ENCODE results near the gene FOXP4. TPM values are rescaled to one million over a fixed set of nuclear protein-coding genes. Genes with fewer than 3 reads are reported as not detected.

FOXP4 gene
- total and polyA plus RNA-seq, 2 of the 13 experiments (the other 11 are each of a cell fraction or from before 2014, with no cell fraction given) = 11.0 to 12.4 TPM

GRCh38 chr6:41568585-41569384 lies 22.6 kb downstream of the FOXP4 start (continued):
- TF ChIP-seq, protein P1, sequence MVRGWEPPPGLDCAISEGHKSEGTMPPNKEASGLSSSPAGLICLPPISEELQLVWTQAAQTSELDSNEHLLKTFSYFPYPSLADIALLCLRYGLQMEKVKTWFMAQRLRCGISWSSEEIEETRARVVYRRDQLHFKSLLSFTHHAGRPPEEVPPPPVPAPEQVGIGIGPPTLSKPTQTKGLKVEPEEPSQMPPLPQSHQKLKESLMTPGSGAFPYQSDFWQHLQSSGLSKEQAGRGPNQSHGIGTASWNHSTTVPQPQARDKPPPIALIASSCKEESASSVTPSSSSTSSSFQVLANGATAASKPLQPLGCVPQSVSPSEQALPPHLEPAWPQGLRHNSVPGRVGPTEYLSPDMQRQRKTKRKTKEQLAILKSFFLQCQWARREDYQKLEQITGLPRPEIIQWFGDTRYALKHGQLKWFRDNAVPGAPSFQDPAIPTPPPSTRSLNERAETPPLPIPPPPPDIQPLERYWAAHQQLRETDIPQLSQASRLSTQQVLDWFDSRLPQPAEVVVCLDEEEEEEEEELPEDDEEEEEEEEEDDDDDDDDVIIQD (CRISPR knock-in tag; IDR thresholded peaks at IDR 0.05; ENCODE audit: low read depth) = peak; percentile 66; the same call in 1 of the 2 replicates
- TF ChIP-seq REXO4 (CRISPR knock-in tag; IDR thresholded peaks at IDR 0.05; ENCODE audit: borderline replicate concordance) (no peak), NR3C1 (CRISPR knock-in tag; IDR thresholded peaks at IDR 0.05) (no peak), HOXA9 (CRISPR knock-in tag; IDR thresholded peaks at IDR 0.05; ENCODE audit: borderline replicate concordance) (no peak), ZNF7 (CRISPR knock-in tag; IDR thresholded peaks at IDR 0.05) (no peak), ZNF274 (CRISPR knock-in tag; IDR thresholded peaks at IDR 0.05) (peak; percentile 74), ASH2L (IDR thresholded peaks at IDR 0.05; ENCODE audit: insufficient read length, low read depth, low read length) (peak; percentile 72), BRCA1 (CRISPR knock-in tag; IDR thresholded peaks at IDR 0.05) (0 out of 2 replicates have a peak, but pooled peaks have one; percentile 9), ZNF510 (CRISPR knock-in tag; IDR thresholded peaks at IDR 0.05; ENCODE audit: low read depth) (no peak), ZBTB10 (CRISPR knock-in tag; IDR thresholded peaks at IDR 0.05; ENCODE audit: borderline replicate concordance) (no peak), RBM22 (optimal IDR thresholded peaks at IDR 0.05; ENCODE audit: low read length) (no peak), NFATC3 (CRISPR knock-in tag; IDR thresholded peaks at IDR 0.05) (0 out of 2 replicates have a peak, but pooled peaks have one; percentile 21)
- TF ChIP-seq, protein P2, sequence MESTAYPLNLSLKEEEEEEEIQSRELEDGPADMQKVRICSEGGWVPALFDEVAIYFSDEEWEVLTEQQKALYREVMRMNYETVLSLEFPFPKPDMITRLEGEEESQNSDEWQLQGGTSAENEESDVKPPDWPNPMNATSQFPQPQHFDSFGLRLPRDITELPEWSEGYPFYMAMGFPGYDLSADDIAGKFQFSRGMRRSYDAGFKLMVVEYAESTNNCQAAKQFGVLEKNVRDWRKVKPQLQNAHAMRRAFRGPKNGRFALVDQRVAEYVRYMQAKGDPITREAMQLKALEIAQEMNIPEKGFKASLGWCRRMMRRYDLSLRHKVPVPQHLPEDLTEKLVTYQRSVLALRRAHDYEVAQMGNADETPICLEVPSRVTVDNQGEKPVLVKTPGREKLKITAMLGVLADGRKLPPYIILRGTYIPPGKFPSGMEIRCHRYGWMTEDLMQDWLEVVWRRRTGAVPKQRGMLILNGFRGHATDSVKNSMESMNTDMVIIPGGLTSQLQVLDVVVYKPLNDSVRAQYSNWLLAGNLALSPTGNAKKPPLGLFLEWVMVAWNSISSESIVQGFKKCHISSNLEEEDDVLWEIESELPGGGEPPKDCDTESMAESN (CRISPR knock-in tag; conservative IDR thresholded peaks at IDR 0.05) = peak; percentile 93
- TF ChIP-seq, protein P3, sequence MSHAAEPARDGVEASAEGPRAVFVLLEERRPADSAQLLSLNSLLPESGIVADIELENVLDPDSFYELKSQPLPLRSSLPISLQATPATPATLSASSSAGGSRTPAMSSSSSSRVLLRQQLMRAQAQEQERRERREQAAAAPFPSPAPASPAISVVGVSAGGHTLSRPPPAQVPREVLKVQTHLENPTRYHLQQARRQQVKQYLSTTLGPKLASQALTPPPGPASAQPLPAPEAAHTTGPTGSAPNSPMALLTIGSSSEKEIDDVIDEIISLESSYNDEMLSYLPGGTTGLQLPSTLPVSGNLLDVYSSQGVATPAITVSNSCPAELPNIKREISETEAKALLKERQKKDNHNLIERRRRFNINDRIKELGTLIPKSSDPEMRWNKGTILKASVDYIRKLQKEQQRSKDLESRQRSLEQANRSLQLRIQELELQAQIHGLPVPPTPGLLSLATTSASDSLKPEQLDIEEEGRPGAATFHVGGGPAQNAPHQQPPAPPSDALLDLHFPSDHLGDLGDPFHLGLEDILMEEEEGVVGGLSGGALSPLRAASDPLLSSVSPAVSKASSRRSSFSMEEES (CRISPR knock-in tag; IDR thresholded peaks at IDR 0.05) = peak; percentile 70; the same call in 1 of the 2 replicates
- TF ChIP-seq, protein P4, sequence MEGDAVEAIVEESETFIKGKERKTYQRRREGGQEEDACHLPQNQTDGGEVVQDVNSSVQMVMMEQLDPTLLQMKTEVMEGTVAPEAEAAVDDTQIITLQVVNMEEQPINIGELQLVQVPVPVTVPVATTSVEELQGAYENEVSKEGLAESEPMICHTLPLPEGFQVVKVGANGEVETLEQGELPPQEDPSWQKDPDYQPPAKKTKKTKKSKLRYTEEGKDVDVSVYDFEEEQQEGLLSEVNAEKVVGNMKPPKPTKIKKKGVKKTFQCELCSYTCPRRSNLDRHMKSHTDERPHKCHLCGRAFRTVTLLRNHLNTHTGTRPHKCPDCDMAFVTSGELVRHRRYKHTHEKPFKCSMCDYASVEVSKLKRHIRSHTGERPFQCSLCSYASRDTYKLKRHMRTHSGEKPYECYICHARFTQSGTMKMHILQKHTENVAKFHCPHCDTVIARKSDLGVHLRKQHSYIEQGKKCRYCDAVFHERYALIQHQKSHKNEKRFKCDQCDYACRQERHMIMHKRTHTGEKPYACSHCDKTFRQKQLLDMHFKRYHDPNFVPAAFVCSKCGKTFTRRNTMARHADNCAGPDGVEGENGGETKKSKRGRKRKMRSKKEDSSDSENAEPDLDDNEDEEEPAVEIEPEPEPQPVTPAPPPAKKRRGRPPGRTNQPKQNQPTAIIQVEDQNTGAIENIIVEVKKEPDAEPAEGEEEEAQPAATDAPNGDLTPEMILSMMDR (CRISPR knock-in tag; IDR thresholded peaks at IDR 0.05) = peak; percentile 40; the same call in 1 of the 2 replicates
- TF ChIP-seq, protein P5, sequence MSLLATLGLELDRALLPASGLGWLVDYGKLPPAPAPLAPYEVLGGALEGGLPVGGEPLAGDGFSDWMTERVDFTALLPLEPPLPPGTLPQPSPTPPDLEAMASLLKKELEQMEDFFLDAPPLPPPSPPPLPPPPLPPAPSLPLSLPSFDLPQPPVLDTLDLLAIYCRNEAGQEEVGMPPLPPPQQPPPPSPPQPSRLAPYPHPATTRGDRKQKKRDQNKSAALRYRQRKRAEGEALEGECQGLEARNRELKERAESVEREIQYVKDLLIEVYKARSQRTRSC (CRISPR knock-in tag; IDR thresholded peaks at IDR 0.05; ENCODE audit: low read depth) = no peak

Data from HepG2 (cell line).